ENCODE results near the gene LTB4R2. TPM values are rescaled to one million over a fixed set of nuclear protein-coding genes. Genes with fewer than 3 reads are reported as not detected.

Gene LTB4R2
- total and polyA plus RNA-seq, 2 donors (not counting 3 experiments of a cell fraction or from before 2014, with no cell fraction given) = 5.5 to 13.1 TPM

DNA sequence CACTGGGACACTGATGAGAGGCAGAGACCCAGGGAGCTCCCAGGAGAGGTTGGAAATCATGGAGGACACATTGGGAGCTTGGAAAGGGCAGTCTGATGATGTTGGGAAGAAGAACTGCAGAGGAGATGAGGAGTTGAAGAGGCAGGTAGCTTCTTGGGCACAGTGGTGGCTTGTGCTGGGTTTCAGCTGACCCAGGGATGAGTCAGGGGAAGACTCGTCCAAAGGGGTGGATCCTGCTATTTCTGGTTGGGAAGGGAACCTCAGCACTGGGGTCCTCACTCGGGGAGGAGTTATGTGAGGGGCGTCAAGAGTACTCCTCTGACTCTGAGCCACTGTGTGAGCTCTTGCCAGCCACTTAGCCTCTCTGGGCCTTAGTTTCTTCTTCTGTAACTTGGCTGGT, 13.4 kb downstream of the LTB4R2 start:
- Histone ChIP-seq H3K4me1 (ENCODE audit: control insufficient read depth, extremely low read depth, insufficient read depth, low read length) (peaks cover 5% of the 10 kb centered on the region), H3K4me3 (replicated peaks in 1 of 3; ENCODE audit: insufficient read depth in 1 of 3, low read depth in 1 of 3, low read length in 3 of 3) (no peak overlapping the region), H3K79me2 (ENCODE audit: control insufficient read depth, insufficient read depth, low read length) (no peaks in the 10 kb centered on the region), H3K4me2 (ENCODE audit: insufficient read depth, low read length) (no peak overlapping the region), H3K27me3 (ENCODE audit: control insufficient read depth in 2 of 2, insufficient read depth in 2 of 2, low read length in 2 of 2) (no peaks in the 10 kb centered on the region), H4K20me1 (replicated peaks; ENCODE audit: control insufficient read depth, extremely low read depth, insufficient read depth, low read length) (no peaks in the 10 kb centered on the region), H3K27ac (ENCODE audit: insufficient read depth, low read depth, low read length) (no peak overlapping the region), H3K9me1 (replicated peaks; ENCODE audit: control insufficient read depth, extremely low read depth, insufficient read depth, low read length) (no peaks in the 10 kb centered on the region), H2AFZ (ENCODE audit: low read depth, low read length) (no peak overlapping the region), H3K9ac (replicated peaks; ENCODE audit: extremely low read depth, insufficient read depth, low read length) (no peak overlapping the region), H3K36me3 (ENCODE audit: control insufficient read depth in 2 of 2, extremely low read depth in 1 of 2, insufficient read depth in 2 of 2, low read length in 2 of 2) (peaks cover 0 to 17% of the 10 kb centered on the region in 2 experiments), H3K9me3 (replicated peaks; ENCODE audit: control insufficient read depth, insufficient read depth, low read length) (no peaks in the 10 kb centered on the region)
- no peak for DNase-seq (ENCODE audit: low read depth, low spot score)
- dilution Hi-C loops (cut with MboI; ENCODE audit: extremely low pct_ligation_motif_present, low sequenced_read_pairs) = no loop called here
- ChIA-PET CTCF (interaction anchor here (4.4 to 20.1 kb wide), 3 partner anchors 10 to 111 kb away, joined by 14 to 811 read pairs (median 23); partner anchors contain the start of genes CBLN3, CIDEB and KHNYN), POLR2A (no interaction called here)
- no peak for FAIRE-seq
- no TSS peak for BruUV-seq (replicated peaks)
- intact Hi-C loops (cut with micrococcal nuclease) = no loop called here
- TF ChIP-seq JUN (IDR thresholded peaks at IDR 0.05; ENCODE audit: borderline replicate concordance, insufficient read depth, insufficient read length, low read depth) (no peak), FOS (IDR thresholded peaks at IDR 0.05; ENCODE audit: borderline replicate concordance, insufficient read depth, low read length) (no peak), GATA2 (IDR thresholded peaks at IDR 0.05; ENCODE audit: insufficient read depth, insufficient read length, low read depth, low read length) (no peak), POLR2A (IDR thresholded peaks at IDR 0.05; ENCODE audit: low read depth, low read length) (no peak), EZH2 (IDR thresholded peaks at IDR 0.05; ENCODE audit: borderline replicate concordance, low read depth, low read length, severe bottlenecking) (no peak), POLR2AphosphoS5 (IDR thresholded peaks at IDR 0.05; ENCODE audit: insufficient read depth, low read depth, low read length) (no peak), MYC (IDR thresholded peaks at IDR 0.05; ENCODE audit: low read depth, low read length) (no peak)
- TF ChIP-seq, protein P1, sequence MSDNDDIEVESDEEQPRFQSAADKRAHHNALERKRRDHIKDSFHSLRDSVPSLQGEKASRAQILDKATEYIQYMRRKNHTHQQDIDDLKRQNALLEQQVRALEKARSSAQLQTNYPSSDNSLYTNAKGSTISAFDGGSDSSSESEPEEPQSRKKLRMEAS (IDR thresholded peaks at IDR 0.05; ENCODE audit: insufficient read depth, insufficient read length) = no peak
- TF ChIP-seq, protein P2, sequence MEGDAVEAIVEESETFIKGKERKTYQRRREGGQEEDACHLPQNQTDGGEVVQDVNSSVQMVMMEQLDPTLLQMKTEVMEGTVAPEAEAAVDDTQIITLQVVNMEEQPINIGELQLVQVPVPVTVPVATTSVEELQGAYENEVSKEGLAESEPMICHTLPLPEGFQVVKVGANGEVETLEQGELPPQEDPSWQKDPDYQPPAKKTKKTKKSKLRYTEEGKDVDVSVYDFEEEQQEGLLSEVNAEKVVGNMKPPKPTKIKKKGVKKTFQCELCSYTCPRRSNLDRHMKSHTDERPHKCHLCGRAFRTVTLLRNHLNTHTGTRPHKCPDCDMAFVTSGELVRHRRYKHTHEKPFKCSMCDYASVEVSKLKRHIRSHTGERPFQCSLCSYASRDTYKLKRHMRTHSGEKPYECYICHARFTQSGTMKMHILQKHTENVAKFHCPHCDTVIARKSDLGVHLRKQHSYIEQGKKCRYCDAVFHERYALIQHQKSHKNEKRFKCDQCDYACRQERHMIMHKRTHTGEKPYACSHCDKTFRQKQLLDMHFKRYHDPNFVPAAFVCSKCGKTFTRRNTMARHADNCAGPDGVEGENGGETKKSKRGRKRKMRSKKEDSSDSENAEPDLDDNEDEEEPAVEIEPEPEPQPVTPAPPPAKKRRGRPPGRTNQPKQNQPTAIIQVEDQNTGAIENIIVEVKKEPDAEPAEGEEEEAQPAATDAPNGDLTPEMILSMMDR (IDR thresholded peaks at IDR 0.05; ENCODE audit: extremely low read depth in 1 of 2, insufficient read depth in 1 of 2, low read depth in 1 of 2, low read length in 2 of 2) = no peak

Data from endothelial cell of umbilical vein (primary cell).